ENCODE results near the gene CLEC2L. TPM values are rescaled to one million over a fixed set of nuclear protein-coding genes. Genes with fewer than 3 reads are reported as not detected.

The CLEC2L gene
- total RNA-seq, 1 donor from 2014 or later: not detected

DNA sequence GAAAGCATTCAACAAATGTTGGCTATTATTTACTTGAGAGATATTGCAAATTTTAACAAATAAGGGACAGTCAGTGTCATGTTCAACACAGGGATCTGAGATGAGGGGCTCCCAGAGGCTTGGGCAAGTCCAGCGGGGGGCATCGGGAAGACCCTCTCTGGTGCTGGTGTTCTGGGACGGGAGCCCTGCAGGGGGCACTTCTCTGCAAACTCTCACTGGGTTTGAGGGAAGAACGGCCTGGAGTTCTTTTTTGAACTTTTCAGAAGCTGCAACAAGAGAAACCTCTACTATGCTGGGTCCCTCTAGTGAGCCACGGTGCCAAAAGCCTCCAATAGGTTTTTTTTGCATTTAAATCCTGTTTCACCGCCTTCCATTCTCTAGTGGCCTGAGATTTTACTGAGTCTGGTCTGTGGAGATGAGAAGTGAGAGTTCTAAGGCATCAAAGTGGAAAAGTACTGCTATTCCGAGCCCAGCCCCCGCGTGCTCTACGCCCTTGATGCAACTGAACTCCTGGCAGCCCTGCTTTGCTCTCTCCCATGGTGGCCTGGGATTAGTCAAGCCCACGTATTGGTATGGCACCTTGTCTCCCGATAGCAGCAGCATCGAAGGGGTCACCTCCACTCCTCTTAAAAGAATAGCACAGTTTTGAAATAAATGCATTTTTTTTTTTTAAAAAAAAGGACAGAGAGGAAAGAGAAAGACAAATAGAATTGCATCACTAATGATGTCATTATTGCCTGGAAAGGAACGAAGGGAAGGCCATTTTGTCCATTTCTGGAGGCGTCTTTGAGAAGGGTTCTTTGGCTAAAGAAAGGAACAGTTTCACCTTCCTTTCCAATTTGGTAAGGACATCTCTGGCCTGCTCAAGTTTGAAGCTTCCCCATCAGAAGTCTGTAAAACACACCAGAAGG, 43.5 kb downstream of the CLEC2L start:
- Histone ChIP-seq H3K27me3 (no peaks in the 10 kb centered on the region), H3K4me3 (no peak overlapping the region), H3K36me3 (peaks cover 13% of the 10 kb centered on the region), H3K27ac (no peak overlapping the region), H3K4me1 (no peaks in the 10 kb centered on the region), H3K9me3 (no peaks in the 10 kb centered on the region)
- intact Hi-C loops (cut with DNase I): no loop called here
- no peak for DNase-seq
- TF ChIP-seq, protein P1, sequence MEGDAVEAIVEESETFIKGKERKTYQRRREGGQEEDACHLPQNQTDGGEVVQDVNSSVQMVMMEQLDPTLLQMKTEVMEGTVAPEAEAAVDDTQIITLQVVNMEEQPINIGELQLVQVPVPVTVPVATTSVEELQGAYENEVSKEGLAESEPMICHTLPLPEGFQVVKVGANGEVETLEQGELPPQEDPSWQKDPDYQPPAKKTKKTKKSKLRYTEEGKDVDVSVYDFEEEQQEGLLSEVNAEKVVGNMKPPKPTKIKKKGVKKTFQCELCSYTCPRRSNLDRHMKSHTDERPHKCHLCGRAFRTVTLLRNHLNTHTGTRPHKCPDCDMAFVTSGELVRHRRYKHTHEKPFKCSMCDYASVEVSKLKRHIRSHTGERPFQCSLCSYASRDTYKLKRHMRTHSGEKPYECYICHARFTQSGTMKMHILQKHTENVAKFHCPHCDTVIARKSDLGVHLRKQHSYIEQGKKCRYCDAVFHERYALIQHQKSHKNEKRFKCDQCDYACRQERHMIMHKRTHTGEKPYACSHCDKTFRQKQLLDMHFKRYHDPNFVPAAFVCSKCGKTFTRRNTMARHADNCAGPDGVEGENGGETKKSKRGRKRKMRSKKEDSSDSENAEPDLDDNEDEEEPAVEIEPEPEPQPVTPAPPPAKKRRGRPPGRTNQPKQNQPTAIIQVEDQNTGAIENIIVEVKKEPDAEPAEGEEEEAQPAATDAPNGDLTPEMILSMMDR (IDR thresholded peaks at IDR 0.05): no peak
- ATAC-seq: no peak

DNA sequence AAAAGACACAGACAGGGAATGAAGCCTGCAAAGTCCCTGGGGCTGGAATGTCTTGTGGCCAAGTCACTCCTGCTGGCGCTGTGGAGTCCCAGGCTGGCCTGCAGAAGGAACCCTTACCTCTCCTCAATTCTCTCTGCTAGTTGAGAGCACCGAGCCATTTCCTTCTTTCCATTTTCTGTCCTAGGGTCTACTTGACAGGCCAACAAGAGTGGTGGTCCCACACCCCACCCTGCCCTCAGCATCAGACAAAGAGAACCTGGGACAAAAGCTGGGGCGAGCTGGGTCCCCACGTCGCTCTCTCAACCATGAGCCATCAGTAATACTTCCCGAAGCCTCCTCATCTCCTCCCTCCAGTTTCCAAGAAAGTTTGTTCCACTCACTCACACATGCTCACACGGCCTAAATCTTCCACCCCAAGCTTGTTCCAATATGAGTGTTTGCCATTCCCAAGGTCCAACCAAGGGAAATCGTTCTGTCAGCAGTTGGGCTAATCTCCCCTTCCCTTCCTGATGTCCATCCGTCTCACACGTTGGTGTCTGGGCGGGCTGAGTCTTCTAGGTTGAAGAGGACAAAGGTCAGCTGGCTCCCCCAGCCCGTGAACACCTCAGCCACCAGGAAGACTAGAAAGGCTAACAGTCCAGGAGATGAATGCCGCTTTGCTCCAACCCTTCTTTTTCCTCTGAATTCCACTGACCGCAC, 44.3 kb downstream of the CLEC2L start:
- Histone ChIP-seq H3K4me3 (no peak overlapping the region), H3K27me3 (no peaks in the 10 kb centered on the region), H3K4me1 (no peaks in the 10 kb centered on the region), H3K9me3 (no peaks in the 10 kb centered on the region), H3K36me3 (peaks cover 16% of the 10 kb centered on the region), H3K27ac (no peak overlapping the region)
- TF ChIP-seq, protein P1 (IDR thresholded peaks at IDR 0.05): no peak
- ATAC-seq (no peak), DNase-seq (no peak)
- intact Hi-C loops (cut with DNase I): no loop called here

DNA sequence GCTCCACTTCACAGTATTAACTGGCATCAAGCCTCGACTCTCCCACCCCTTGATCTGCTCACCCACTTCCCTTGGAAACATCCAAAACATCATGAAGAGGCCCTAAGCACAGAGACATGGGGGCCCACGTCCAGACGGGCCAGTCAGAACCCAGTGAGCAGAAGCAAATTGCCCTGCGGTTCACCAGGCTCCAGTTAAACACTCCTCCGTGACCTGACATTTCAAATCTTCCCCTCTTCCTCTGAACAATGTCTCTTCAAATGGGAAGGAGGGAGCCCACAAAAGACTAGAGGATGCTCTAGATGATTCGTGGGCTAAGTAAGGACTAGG, 44.8 kb downstream of the CLEC2L start:
- Histone ChIP-seq H3K4me3 (no peak overlapping the region), H3K36me3 (peaks cover 21% of the 10 kb centered on the region), H3K27ac (no peak overlapping the region), H3K4me1 (no peaks in the 10 kb centered on the region), H3K9me3 (no peaks in the 10 kb centered on the region), H3K27me3 (no peaks in the 10 kb centered on the region)
- intact Hi-C loops (cut with DNase I): no loop called here
- TF ChIP-seq, protein P1 (IDR thresholded peaks at IDR 0.05): no peak
- ATAC-seq: no peak
- no peak for DNase-seq

DNA sequence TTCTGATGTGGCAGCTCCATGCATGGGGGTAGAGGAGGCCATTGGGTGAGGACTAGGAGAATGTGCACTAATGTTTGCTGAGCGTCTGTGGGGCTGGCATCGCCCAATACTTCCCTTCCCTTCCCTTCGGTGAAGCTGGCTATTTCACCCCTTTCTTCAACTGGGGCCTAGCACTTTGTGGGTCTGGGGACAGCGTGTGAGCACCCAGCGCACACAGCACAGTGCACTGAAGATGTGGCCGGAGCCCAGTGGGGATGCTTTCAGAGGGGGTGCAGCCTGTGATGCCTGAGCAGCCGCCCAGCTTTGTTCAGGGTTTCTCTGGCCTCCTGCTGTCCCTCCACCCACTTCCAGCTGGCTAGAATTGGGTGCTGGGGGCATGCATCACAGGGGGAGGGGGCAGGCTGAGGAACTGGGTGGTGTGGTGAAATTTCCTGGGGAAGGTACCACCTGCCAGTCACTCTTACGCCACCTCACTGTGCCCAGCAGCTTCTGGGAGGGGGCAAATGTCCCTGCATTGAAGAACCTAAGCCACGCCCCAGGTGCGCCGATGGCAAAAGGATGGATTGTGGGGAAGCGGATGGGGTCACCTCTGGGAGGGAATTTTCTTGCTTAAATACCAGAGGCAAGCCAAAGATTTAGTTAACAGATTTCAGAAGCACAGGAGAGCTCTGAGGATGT, 45.5 kb downstream of the CLEC2L start:
- Histone ChIP-seq H3K36me3 (peaks cover 28% of the 10 kb centered on the region), H3K27ac (no peak overlapping the region), H3K27me3 (no peaks in the 10 kb centered on the region), H3K9me3 (no peaks in the 10 kb centered on the region), H3K4me3 (no peak overlapping the region), H3K4me1 (no peaks in the 10 kb centered on the region)
- TF ChIP-seq, protein P1 (IDR thresholded peaks at IDR 0.05): no peak
- intact Hi-C loops (cut with DNase I): no loop called here
- DNase-seq (no peak), ATAC-seq (no peak)

DNA sequence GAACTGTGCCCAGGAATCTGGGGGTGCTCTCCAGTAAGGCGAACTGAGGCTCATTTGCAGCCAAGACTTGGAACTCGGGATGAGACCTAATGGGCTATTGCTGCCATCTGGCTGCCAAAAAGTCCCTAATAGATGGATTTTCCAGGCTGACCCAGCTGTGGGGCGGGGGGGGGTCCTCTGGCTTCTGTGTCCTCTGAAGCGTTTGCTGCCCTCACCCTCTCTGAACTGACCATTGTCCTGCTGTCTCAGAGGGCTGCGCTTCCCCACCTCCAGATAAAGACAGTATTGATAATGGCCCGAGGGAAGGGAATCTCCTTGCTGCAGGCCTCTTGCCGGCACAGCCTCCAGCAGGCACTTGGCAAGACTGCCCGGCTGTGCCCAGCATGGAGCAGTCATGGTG, 46.6 kb downstream of the CLEC2L start:
- Histone ChIP-seq H3K27ac (no peak overlapping the region), H3K4me3 (no peak overlapping the region), H3K27me3 (no peaks in the 10 kb centered on the region), H3K4me1 (no peaks in the 10 kb centered on the region), H3K36me3 (peaks cover 39% of the 10 kb centered on the region), H3K9me3 (no peaks in the 10 kb centered on the region)
- TF ChIP-seq, protein P1 (IDR thresholded peaks at IDR 0.05): no peak
- ATAC-seq: no peak
- intact Hi-C loops (cut with DNase I): no loop called here
- no peak for DNase-seq
